22Rv1 (cell line): ENCODE results near the gene PSD4.

ENCODE experiments used
- H3K27ac ChIP-seq: fragments of 450-650 bp; 2 replicates; pipeline ENCODE4 v1.5.1; 2017
- CTCF ChIP-seq: fragments of 450-650 bp; IDR thresholded peaks from 2 replicates; pipeline ENCODE4 v1.5.1; 2017; ENCODE audit warnings: mild to moderate bottlenecking
- ZFX ChIP-seq: fragments of 450-650 bp; IDR thresholded peaks from 2 replicates; pipeline ENCODE4 v1.6.1; 2017; ENCODE audit warnings: antibody characterized with exemption, borderline replicate concordance

PSD4 gene

GRCh38 chr2:113164930-113165585 is 8.7 kb upstream of the PSD4 start:
- TF ChIP-seq ZFX = no peak
- peak overlapping the region; percentile 100 for H3K27ac ChIP-seq

DNA sequence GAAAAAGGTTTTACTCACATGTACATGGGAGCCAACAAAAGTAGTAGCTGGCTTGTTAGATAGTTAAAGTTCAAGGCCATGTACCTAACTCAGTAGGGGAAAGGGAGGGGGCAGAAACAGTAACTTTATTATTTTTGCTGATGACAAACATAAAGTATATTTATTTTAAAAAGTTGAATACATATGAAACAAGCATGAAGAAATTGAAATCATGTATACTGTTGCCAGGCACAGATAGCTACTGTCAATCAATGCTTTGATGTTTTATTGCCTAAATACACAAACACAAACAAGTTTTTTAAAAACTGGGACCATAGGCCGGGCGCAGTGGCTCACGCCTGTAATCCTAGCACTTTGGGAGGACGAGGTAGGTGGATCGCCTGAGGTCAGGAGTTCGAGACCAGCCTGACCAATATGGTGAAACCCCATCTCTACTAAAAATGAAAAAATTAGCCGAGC is 7.6 kb upstream of the PSD4 start:
- TF ChIP-seq ZFX (no peak), CTCF (no peak)
- H3K27ac ChIP-seq = peak overlapping the region; percentile 100

DNA sequence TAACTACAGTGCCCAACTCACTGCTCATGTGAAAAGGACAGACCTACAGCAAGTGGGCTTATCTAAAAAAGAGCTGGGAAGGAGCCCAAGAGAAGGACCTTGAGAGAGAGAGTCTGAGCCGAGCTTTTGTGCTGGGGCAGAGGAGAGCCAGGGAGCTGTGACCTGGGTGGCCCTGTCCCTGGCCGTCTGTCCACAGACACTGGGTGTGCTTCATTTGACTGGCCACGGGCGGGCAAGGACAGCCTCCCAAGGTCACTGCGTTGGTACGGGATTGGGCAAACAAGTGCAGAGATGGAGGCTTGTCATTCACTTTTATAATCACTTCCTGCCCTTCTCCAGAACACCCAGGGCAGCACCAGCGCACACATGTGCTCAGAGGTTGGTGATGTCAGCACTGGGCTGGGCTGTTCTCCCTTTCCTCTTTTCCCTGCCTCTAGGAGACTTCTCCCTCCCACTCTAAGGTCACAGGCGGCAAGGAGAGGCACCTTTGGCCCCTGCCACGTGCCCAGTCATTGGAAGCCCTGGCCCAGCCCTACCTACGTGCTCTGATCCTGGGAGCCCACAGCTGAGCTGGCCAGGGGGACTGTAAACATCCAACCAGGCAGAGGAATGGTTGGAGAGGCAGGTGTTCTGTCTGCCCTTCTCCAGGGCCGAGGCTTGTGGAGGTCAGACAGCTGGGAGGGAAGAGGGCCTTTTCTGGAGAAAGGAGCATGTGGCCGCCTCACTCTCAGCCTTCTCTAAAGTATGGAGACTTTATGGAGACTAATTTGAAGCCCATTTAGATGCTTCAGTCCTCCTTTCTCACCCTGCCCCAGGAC is 6.4 kb upstream of the PSD4 start:
- H3K27ac ChIP-seq = peak overlapping the region; percentile 100
- TF ChIP-seq CTCF (no peak), ZFX (no peak)

DNA sequence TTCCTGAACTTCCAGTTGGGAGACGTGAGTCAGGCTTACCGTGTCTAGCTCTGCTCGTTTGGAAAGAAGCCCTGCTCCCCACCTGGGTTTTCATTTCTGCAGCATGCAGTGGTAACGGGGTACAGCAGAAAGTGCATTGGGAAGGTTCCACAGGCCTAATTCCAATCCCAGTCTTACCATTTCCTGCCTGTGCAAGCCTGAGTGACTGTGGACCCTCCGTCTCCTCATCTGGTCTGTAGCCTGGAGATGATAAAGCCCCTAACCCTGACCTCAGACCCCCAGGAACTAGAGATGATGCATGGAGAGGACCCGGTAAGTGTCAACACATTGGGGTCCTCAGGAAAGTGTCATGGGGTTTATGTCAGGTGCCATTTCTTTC is 5.8 kb upstream of the PSD4 start:
- peak overlapping the region; percentile 100 for H3K27ac ChIP-seq
- TF ChIP-seq CTCF = no peak
- TF ChIP-seq ZFX = no peak

DNA sequence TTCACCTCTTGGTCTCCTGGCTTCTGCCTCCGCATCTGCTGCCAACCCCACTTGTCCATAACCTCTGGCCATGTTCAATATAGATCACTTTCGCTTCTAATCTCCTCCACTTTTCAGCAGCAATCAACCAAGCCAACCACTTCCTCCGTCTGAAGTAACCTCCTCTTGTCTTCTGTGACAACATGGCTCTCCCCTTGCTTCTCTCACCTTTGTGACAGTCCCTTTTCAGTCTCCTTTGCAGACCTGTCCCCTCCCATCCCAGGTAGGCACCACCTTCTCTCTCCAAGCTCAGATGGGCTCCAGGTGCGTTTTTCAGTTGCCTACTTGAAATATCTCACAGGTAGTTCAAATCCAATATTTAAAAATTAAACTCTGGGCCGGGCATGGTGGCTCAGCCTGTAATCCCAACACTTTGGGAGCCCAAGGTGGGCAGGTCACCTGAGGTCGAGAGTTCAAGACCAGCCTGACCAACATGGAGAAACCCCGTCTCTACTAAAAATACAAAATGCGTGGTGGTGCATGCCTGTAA is 4.7 kb upstream of the PSD4 start:
- H3K27ac ChIP-seq = no peak overlapping the region
- TF ChIP-seq CTCF = no peak

GRCh38 chr2:113169586-113169985 is 4.2 kb upstream of the PSD4 start:
- no peak for TF ChIP-seq CTCF
- no peak overlapping the region for H3K27ac ChIP-seq

DNA sequence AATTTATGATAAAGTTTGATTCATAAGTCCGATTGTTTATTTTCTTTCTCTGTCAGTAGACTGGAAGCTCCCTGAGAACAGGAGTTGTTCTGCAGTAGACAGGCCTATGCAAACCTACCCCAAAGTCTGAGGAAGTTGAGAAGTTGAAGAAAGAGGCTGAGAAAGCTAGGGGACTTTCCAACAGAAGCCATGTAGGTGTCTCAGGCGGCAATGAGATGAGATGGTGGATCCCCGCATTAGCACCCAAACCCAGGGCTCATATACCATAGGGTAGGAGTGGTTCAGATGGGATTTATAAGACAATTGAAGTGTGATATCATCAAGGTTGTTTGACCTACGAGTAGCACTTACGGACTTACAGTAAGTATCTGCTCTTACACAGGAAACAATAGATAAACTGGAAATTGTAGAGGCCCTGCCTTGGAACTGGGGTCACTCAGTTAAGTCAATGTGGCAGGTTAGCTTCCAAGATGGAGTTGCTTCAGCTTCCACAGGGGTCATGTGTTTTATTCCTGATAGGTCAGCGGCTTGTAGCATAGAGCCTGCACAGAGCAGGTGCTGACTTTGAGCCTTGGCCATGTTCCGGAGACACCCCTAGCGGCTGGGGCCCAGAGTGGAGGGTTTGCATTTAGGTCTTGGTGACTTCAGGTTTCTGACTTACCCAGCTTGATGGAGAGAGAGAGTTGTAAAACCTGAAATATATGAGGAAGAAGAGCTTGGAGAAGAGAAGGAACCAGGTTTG is 2.3 kb upstream of the PSD4 start:
- no peak overlapping the region for H3K27ac ChIP-seq
- TF ChIP-seq ZFX = no peak
- no peak for TF ChIP-seq CTCF
